Stimulated activated CD4-positive, alpha-beta T cell treated with anti-CD3 and anti-CD28 coated beads, Interleukin-12 subunit alpha, Interleukin-12 subunit beta, amount 100 ng/mL, for 48 hours (primary cell): ENCODE measurements around the gene GRID1.

Source experiments
- DNase-seq, 3 donors: peaks; one replicate each; pipeline ENCODE4 v3.0.0-alpha.2; 2020; ENCODE audit warnings: low read depth in 2 of 3, low spot score in 1 of 3

GRID1 gene

DNA sequence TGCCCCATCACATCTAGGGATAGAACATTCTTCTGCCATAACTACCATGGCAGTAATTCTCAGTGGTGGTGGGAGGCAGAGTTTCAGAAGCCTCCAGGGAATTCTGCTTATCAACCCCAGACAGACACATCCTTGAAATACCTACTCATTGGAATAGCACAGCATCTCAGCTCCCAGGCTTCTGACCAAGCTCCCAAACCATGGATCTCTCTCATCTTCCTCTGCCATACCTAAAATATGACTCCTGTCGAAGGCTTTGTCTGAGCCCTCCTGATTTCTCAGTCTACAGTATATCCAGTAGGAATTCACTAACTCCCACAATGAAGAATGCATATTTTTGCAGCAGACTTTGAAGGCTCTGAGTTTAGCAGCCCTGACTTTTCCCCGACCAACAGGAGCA is 687.5 kb downstream of the GRID1 start:
- no peak for DNase-seq

- DNase-seq = no peak
These were observed 691.7 kb downstream of the GRID1 start for GRCh38 chr10:85674851-85675250.

- no peak for DNase-seq
These were observed 693.3 kb downstream of the GRID1 start for GRCh38 chr10:85673270-85673669.

GRCh38 chr10:85671530-85671929 is 695.1 kb downstream of the GRID1 start:
- DNase-seq = no peak

DNA sequence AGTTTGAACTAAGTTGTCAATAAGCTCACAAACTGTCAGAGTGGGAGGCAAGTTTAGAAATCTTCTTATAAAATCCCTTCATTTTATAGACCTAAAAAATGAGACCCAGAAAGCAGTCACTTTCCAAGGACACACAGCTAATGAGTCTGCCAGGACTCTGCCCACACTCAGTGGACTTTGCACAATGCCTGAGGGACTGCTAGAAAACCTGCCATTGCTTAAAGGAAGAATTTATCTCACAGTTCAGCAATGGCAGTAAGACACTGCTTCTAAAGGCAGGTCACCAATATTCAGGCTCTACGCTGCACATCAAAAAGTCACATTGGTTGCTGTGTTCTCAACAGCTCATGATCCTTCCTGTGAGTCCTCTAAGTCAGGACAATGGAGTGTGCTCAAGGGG is 698.1 kb downstream of the GRID1 start:
- DNase-seq = no peak

DNA sequence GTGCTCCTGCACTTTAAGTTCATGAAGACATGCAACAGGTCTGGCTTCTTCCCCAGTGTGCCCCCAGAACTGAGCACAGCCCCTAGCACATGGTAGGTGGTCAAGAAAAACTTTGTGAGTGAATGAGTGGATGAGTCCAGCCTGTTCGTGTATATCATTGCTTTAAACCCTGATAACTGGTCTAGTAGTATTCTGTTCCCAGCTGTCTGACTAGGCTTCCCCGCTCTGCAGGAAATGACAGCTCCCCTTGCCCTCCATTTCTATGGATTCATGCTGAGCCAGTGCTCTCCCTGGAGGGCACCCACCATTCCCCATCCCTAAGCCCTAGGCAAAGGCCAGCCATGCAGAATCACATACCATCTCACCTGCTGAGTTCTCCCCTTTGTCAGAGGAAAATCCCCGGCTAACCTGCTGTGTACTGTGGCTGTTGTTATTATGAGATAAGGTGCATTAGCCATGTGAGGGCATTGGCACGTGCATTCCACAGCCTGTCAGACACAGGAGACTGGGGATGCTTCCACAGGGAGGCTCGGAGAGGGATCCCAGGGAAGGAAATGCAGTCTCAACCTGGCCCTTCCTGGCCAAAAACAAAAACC is 698.9 kb downstream of the GRID1 start:
- DNase-seq = no peak

- DNase-seq = no peak
These were observed 699.6 kb downstream of the GRID1 start for GRCh38 chr10:85666987-85667386.

DNA sequence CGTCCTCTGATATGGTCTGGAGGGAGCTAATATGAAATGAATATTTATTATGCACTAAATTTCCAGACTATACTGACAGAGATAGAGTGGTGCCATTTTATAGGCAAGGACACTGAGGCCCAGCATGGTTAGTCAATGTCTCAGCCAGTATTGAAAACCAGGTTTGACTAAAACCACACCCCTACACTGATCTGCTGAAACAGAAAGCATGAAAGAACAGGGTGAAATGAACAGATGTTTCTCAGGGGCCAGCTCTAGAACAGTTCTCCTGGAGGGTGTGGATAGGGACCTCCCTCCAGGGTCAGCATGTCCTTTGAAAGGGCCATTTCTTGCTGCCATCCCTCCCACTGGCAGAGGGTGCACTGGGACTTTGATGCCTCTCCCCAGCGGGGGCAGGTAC is 700.5 kb downstream of the GRID1 start:
- DNase-seq = no peak

GRCh38 chr10:85665681-85666080 is 700.9 kb downstream of the GRID1 start:
- DNase-seq = no peak

DNA sequence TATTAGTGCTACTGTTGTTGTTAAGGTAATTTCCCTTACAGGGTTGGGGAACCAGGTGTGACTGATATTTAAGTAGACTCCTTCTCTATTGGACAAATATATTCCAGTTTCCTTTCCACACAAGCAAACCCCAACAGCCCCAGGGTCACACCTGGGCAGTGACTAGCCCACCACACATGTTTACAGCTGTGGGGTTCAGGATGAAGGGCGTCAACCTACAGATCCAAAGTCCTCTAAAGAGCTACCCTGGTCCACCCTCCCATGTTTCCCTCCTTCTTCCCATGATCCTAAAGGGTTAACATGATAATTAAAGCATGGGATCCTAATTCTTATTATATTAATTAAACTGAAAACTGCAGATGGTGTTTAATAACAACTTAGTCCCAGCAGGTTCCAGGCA is 701.5 kb downstream of the GRID1 start:
- no peak for DNase-seq

DNA sequence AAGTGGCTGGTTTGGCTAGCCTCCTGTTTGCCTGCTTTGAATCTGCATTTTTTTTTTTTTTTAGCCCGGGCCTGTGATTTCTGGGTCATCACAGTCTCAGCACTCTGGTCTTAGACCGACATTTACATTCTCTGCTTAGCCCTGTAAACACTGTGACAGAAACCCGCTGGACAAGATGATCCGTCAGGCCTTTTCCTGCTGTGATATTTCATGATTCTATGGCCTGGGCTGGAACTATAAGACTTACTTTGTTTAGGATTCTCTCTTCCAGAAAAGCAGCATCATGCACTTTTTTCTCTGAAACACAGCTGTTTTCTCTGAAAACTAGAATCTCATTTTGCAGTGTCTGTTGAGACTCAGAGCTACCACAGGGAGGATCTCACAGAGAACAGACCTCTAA is 705.5 kb downstream of the GRID1 start:
- no peak for DNase-seq

DNA sequence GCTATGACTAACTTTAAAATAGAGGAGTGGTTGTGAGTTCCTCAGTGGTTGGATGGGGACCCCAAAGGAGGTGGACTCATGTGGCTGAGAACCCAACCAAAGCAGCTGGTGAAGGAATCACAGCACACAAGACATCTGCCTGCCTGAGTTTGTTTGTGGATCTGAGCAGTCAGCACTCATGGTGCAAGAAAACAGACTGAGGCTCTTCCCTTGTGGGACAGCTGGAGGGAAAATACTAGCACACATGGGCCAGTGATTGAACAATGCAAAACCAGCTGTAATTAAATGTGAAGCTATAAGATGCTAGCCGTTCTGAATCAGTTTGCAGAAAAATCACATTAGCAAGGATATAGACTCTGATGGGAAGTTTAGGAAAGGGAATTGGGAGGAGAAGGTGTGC is 707.3 kb downstream of the GRID1 start:
- DNase-seq = no peak

GRCh38 chr10:85658518-85658917 is 708.1 kb downstream of the GRID1 start:
- no peak for DNase-seq

- DNase-seq = no peak
These were observed 709.0 kb downstream of the GRID1 start for GRCh38 chr10:85657476-85658113.

- no peak for DNase-seq
These were observed 711.2 kb downstream of the GRID1 start for GRCh38 chr10:85655411-85655810.

GRCh38 chr10:85651497-85651882 is 715.1 kb downstream of the GRID1 start:
- DNase-seq = no peak

GRCh38 chr10:85650791-85651496 is 715.7 kb downstream of the GRID1 start:
- DNase-seq = no peak

DNA sequence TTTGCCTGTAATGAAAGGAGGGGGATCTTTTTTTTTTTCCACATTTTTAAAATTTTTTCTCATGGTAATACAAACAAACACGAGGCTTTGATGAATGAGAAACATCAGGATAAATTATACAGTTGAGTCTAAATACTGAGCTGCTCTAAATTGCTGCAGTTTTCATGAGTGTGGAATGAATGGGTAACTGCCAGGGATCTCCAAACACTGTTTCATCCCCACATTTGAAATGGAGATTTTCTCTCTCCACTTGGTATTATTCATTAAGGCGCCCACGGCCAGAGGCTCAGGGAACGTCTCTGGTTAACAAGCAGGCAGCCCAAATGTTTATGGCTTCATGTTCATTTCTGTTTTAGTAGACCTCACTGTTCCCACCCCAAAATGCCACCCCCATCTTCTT is 717.1 kb downstream of the GRID1 start:
- DNase-seq = no peak

GRCh38 chr10:85648279-85648754 is 718.3 kb downstream of the GRID1 start:
- no peak for DNase-seq

DNA sequence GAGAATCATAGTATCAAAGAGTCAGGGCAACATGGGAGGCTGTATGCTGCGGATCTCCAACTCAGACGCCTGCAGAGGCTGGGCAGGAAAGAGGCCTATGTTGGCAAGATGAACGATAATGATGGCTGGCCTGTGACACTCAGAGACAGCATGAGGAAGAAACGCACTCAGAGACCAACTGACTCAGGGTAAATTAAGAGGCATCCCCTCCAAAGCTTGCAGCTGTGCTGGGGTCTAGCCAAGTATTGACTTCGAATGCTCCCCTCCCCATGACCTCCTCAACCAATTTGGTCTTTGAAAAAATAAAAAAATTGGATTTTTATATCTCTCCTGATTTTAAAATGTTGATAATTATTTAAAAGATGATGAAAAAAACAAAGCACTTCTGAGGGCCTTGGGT is 718.9 kb downstream of the GRID1 start:
- DNase-seq = no peak

DNA sequence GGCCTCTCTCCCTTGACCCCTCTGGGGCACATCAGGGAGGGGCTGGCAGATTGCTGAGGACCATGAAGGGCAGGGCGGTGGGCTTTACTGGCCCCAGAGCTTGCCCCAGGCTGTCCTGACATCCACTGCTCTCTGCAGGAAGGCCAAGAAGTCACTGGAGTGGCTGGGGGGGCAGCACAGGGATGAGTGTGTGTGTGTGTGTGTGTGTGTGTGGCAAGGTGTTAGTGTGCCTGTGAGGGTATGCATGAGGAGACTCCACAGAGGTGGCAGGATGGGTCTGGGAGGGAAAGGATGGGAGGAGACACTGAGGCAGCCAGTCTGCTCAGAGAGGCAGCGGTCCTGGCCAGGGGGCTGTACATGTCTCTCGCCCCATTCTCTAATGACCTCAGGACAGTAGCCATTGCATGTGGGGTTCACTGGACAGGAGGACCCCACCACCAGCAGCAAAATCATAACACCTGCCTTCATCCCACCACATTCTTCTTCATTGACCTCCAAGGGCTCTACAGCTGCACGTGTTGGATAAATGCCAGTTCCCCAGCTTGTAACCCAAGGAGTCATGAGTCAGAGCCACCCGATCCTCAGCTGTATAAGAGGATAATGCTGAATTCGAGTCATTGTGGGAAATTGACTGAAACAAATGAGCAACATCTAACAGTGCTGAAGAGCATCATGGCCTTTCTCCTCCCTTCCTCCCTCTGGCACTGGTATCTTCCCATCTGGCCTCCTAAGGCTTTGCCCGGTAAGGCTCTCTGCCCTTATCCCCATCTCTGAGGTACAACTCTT is 720.5 kb downstream of the GRID1 start:
- DNase-seq = no peak

GRCh38 chr10:85645053-85645452 is 721.5 kb downstream of the GRID1 start:
- DNase-seq = no peak
